GM12865 (cell line): Measurements from ENCODE around the gene KANSL3.

ENCODE experiments used
- DNase-seq: peaks from one replicate; pipeline ENCODE4 v3.0.0; 2010; ENCODE audit warnings: low read depth
- H3K4me3 ChIP-seq: 2 replicates; pipeline ENCODE4 v1.5.1; 2011; ENCODE audit warnings: mild to moderate bottlenecking, low read depth, low read length, control low read depth
- TF ChIP-seq, protein P1 (sequence below): IDR thresholded peaks from 2 replicates; pipeline ENCODE4 v1.5.1; 2011; ENCODE audit warnings: low read length, control low read depth, low read depth, inconsistent platforms; ENCODE audit not compliant: insufficient read depth; ENCODE audit errors: missing control alignments

The KANSL3 gene

DNA sequence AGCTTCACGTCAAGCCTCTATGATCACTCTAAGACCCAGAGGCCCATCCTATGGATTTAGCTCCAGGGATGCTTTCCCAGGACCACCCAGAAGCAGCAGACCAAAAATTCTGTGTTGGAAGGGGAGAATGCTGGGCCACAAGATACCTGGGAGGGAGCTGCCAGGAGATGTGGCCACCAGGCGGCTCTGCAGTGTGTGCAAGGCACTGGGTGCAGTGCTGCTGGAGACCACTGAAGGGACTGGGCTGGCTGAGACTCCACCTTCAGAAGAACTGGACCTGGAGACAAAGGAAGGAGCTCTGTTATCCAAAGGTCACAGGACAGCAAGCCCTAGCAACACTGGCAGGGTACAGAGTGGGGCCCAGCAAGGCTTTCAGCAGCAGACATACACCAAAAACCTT lies 34.0 kb downstream of the KANSL3 start:
- no peak for DNase-seq
- no peak overlapping the region for H3K4me3 ChIP-seq
- TF ChIP-seq, protein P1, sequence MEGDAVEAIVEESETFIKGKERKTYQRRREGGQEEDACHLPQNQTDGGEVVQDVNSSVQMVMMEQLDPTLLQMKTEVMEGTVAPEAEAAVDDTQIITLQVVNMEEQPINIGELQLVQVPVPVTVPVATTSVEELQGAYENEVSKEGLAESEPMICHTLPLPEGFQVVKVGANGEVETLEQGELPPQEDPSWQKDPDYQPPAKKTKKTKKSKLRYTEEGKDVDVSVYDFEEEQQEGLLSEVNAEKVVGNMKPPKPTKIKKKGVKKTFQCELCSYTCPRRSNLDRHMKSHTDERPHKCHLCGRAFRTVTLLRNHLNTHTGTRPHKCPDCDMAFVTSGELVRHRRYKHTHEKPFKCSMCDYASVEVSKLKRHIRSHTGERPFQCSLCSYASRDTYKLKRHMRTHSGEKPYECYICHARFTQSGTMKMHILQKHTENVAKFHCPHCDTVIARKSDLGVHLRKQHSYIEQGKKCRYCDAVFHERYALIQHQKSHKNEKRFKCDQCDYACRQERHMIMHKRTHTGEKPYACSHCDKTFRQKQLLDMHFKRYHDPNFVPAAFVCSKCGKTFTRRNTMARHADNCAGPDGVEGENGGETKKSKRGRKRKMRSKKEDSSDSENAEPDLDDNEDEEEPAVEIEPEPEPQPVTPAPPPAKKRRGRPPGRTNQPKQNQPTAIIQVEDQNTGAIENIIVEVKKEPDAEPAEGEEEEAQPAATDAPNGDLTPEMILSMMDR, result no peak

DNA sequence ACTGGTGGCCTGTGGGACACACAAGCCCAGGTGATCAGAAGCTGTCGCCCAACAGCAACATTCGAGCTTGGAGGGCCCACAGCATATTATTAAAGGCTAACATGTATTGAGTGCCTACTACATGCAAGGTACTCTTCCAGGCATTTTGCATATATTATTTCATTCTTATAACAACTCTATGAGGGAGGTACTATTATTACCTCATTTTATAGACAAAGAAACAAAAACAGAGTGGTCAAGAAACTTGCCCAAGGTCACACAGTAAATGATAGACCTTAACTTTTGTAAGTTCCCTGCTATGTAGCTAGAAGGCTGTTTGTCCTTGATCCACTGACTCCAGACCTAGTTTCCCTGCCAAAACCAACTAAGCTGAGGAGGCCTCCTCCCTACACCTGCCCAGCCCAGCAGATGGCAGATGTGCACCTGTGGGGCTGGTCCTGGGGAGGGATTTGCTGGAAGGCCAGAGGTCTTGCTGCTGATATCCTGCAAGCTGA lies 35.7 kb downstream of the KANSL3 start:
- DNase-seq, result peak; percentile 20
- TF ChIP-seq, protein P1, result peak; percentile 25
- no peak overlapping the region for H3K4me3 ChIP-seq

DNA sequence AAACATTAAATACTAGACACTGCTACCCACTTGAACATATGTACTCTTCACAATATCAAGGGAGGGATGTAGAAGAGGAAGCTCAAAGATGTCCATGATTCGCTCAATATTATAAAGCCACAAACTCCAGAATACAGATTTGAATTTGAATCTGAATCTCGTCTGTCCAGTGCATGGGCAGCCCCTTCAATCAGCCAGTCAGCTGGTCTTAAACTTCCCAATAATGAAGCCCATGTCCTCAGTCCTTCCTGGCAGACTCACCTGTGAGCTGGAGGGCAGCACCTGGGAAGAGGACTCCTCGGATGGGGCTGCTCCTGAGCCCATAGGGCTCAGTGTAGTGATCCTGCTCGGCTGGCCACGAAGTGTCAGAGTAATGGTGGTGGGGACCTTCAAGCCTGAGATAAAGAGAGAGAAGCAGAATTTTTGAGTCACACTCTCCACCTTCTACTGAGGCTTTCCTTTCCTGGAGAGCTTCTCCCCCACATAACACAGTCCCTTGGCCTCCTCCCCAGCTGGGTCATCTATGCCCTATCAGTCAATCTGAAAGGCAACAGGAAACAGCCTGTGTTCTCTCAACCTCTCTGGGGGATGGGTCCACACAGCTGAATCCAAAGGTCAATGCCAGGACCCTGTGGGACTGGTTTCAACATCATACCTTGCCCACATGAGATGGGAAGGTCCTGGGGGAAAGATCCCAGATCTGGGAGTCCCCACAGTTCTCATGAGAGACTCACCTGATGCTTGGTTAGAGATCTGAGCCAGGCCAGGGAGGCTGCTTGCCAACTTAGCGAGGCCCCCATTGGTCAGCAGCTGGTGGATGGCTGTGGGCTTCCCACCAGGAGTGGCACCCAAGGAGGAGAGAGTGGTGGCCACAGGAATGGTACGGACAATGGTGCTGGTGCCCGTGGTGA lies 36.5 kb downstream of the KANSL3 start:
- TF ChIP-seq, protein P1, result no peak
- H3K4me3 ChIP-seq, result no peak overlapping the region
- no peak for DNase-seq

DNA sequence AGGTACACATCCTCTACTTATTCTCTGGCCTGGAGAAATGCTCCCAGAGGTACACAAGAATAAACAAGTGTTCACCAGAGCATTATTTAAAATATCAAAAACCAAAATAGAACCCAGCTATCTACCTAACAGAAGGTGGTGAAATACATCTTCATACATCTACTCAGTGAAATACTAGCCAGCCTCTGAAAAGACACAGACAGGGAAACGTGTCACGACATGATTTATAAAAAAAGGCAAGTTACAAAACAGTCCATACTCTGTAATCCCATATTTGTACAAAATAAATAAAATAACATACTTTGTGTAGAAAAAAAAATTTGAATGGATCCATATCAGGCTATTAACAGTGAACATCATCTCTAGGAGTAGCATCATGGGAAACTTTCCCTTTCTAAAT lies 38.2 kb downstream of the KANSL3 start:
- no peak overlapping the region for H3K4me3 ChIP-seq
- TF ChIP-seq, protein P1, result no peak
- DNase-seq, result no peak

DNA sequence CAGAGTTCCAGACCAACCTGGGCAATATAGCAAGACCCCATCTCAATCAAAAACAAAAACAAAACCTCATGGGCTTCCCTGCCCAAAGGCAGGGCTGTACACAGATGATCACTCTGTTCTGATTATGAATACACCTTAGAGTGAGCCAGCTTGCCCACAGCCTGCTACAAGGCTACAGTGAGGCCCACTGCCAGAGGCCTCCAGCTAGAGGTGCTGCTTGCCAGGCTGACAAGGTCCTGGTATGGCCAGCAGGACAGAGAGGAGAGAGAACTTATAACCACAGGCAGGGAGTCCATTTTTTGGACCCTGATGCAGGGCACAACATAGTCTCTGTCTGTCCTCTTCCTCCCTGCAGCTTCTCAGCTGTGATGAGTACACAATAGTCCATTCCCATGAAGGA lies 41.5 kb downstream of the KANSL3 start:
- DNase-seq, result no peak
- TF ChIP-seq, protein P1, result no peak
- H3K4me3 ChIP-seq, result no peak overlapping the region

DNA sequence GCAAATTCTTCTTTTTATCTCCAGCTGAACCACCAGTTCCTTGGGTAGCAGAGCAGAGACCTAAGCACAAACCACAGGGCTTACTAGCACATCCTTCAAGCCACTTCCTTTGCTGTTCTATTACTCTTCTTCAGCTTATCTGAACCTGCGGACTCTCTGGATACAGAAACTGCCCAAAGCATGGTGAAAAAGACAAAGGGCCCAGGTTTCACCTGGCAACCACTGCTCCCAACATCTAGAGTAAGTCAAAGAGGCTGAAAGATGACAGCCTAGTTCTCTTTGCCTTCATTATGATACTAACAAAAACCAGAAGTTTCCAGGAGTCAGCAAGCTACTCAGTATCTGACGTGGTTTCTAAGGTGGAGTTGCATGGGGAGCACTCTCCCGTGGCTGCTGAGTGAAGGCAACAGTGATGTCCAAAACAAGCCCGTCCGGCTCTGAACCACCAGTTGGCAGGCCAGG lies 43.4 kb downstream of the KANSL3 start:
- no peak overlapping the region for H3K4me3 ChIP-seq
- TF ChIP-seq, protein P1, result no peak
- no peak for DNase-seq
